GM21526 (cell line): ENCODE results near the gene LYRM9.
"Not testable (repeated sequence)": the region's sequence is repeated elsewhere in the genome, so short reads cannot be mapped to it uniquely, and the experiment has no call there.

Experiments
- ATAC-seq: cut with Tn5 transposase; IDR thresholded peaks from one replicate; pipeline ENCODE4 v1.9.1; 2021; ENCODE audit warnings: moderate library complexity; ENCODE audit not compliant: unreplicated experiment, low FRiP score

The LYRM9 gene

GRCh38 chr17:27878776-27879562 is 14.2 kb downstream of the LYRM9 start:
- ATAC-seq = no peak

DNA sequence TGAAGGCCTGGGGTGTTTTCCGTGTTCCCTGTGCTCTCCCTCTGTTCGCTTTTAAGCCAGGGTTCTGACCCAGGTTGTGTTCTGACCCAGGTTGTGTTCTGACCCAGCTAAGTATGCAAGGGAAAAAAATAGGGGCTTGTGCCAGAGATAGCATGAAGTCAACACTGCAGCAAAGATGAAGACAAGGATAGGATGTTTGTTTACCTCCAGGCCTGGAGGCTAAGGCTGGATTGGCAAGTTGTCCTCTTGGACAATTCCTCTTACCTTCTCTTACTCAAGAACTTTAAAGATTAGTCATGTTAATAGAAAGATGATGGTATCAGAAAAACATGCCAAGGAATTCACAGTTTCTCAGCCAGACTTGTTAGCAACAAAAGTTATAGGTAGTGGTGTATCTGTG is 19.4 kb downstream of the LYRM9 start:
- no peak for ATAC-seq

DNA sequence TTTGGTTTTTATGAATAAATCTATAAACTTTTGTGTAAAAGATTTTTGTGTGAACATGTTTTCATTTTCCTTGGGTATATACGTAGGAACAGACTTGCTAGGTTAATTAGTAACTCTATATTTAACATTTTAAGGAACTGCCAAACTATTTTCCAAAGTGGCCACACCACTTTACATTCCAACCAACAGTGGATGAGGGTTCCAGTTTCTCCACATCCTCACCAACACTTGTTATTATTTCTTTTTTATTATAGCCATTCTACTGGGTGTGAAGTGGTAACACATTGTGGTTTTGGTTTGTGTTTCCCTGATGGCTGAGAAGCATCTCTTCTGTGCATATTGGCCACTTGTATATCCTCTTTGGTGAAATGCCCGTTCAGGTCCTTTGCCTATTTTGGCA is 20.0 kb downstream of the LYRM9 start:
- ATAC-seq = no peak

GRCh38 chr17:27872776-27873175 is 20.4 kb downstream of the LYRM9 start:
- no peak for ATAC-seq

GRCh38 chr17:27871407-27871806 is 21.8 kb downstream of the LYRM9 start:
- ATAC-seq = no peak

DNA sequence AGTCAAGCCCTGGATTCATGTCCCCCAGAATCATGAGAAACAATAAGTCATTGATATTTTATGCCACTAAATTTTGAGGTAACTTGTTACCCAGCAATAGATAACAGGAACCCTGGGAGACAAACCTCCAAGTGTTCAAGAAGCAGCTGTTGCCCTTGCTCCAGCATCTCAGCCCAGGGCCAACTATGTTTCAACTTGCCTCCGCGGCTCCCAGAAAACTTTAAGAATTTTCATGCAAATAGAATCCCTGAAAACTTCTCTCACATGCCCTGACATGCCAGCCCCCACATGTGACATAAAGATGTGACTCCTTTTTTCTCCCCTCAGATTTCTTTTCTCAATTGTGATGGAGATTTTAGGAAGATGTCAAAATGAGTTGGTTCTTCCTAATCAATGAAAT is 22.8 kb downstream of the LYRM9 start:
- no peak for ATAC-seq

GRCh38 chr17:27868565-27868964 is 24.6 kb downstream of the LYRM9 start:
- no peak for ATAC-seq

- no peak for ATAC-seq
Measured at GRCh38 chr17:27862840-27863239, 30.3 kb downstream of the LYRM9 start.

DNA sequence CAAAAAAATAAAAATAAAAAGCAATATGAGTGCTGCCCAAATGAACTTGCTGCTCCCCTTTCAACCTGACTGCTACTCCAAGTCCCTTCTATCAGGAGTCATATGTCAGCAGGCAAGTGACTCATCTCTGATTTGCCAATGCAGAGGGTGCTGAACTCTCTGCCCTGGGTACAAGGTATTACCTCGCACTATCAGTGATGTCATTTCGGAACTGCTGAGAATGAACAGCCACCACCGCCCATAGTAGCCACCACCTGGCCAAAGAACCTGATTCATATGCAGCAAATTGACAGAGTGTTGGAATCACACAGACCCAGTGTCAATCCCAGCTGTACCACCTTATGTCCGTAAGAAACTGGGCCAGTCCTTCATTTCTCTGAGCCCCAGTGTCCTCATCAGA is 31.2 kb downstream of the LYRM9 start:
- no peak for ATAC-seq

- no peak for ATAC-seq
Measured at GRCh38 chr17:27860971-27861664, 32.0 kb downstream of the LYRM9 start.

DNA sequence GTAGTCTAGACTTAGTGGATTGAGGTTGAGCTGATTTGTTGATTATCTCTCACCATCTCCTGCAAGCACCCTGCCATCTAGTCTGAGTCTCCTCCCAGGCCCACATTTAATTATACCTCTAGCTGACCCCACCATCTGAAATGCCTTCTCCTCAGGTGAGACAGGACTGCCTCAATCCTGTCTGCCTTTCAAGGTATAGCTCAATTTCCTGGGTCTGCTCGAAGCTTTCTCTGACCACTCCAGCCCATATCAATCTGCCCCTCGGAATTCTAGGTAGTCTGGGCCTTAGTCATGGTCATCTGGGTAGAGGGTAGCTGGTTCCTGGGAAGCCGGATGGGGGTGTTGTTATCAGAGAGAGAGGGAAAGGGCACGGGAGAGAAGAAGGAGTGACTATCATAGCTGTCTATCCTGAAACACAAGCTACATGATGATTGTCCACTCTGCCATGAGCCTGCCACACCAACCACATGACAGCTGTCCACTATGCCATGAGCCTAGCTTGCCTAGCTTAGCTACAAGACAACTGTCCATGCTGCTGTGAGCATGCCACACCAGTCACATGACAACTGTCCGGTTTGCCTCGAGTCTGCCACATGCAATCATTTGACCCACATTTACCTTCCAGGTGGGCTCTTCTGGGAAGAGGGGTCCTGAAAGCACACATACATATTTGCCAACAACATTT is 34.4 kb downstream of the LYRM9 start:
- ATAC-seq = no peak

DNA sequence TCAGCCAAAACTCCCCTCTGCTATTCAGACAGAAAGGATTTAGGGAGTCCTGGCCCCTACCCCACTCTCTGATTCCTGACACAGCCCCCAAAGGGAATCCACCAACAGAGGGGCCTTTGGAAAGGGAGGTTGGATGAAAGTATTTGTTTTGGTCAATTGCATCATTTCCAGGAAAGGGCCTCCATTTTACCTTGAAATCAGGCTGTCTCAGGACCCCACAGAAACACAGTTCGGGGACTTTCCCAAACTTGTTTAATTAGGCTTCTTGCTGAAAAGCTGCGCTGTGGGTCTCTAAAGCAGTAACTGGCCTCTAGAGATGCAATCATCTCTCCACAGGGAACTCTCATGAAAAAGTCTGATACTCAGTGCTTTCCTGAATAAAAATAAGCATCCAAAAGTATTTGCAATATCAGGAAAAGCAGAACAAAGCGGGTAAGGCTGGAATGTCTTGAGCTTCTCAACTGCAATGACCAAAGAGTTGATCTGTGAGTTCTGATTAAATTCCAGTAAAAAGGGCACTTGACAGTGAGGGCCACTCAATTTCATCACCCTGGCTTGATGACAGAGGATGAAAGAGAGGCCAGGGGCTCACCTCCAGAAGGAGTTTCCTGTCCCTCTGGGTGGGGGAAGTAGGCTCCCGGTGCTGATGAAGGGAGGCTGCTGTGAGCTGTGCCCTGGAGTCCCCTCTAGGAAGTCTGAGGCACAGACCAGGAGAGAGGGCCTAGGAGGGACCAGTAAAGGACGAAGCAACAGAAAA is 36.3 kb downstream of the LYRM9 start:
- no peak for ATAC-seq

- no peak for ATAC-seq
Measured at GRCh38 chr17:27855454-27855853, 37.7 kb downstream of the LYRM9 start.

DNA sequence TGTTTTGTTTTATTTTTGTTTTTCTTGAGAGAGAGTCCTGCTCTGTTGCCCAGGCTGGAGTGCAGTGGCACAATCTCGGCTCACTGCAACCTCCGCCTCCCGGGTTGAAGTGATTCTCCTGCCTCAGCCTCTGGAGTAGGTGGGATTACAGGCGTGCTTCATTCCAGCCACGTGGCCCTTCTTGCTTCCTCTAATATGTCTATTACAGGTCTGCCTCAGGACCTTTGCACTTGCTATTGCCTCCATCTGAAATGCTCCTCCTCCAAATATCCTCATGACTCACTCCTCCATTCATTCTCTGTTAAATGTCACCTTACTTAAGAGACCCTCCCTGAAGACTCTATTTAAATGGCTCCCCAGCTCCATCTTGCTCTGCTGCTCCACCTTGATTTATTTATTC is 39.0 kb downstream of the LYRM9 start:
- no peak for ATAC-seq

DNA sequence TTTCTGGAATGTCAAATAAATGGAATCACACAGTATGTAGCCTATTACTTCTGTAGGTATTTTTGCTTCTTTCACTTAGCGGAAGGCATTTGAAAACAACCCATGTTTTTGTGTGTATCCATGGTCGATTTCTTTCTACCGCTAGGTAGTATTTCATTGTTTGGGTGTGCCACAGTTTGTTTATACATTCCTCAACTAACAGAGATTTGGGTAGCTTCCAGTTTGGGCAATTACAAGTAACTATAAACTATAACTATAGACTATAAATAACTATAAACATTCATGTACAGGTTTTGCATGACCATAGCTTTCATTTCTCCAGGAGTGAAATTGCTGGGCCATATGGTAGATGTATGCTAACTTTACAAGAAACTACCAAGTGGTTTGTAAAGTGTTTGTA is 40.1 kb downstream of the LYRM9 start:
- ATAC-seq = no peak

DNA sequence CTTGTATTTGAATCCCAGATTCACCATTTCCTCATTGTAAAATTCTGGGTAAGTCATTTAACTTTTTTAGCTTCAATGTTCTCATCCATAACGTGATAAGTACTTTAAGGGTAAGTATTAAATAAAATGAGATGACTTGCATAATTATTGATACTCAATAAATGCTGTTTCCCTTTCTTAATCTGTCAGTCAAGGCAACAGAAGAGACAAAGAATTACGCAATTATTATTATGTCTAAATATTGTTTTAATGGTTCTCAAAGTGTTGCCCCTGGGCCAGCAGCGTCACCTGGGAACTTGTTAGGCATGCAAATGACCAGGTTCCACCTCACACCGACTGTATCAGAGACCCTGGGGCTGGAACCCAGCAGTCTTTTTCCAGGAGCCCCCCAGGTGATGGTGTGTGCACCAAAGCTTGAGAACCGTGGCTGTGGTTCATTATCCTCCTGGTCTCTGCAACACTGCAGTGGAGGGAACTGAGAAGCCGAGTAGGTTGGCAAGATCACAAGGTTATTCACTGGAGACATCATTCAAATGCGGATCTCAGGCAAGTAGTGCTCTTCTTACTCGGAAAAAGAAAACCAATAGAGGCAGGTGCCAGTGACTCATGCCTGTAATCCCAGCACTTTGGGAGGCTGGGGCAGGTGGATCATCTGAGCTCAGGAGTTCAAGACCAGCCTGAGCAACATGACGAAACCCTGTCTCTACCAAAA is 43.5 kb downstream of the LYRM9 start:
- no peak for ATAC-seq

DNA sequence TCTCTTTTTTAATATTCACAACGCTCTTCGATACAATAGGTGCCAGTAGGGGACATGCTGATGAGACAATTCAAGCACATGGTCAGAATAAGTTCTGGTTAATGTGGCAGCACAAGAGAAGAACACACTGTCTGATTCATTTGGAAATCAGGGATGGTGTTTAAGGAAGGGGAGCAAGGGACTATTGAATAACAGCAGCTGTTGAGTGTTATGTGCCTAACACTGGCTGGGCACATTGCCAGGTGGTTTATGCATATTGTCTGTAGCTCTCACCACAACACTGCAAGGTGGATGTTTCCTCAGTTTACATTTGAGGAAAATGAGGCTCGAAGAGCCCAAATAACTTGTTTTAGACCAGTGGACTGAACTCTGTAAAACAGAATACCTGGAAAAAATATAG is 44.2 kb downstream of the LYRM9 start:
- no peak for ATAC-seq

GRCh38 chr17:27846808-27847307 is 46.3 kb downstream of the LYRM9 start:
- not testable (repeated sequence) for ATAC-seq

- no peak for ATAC-seq
Measured at GRCh38 chr17:27846042-27846655, 47.0 kb downstream of the LYRM9 start.
